ENCODE data around the gene GADD45B.
"Not testable (repeated sequence)": the region's sequence is repeated elsewhere in the genome, so short reads cannot be mapped to it uniquely, and the experiment has no call there.

The GADD45B gene

DNA sequence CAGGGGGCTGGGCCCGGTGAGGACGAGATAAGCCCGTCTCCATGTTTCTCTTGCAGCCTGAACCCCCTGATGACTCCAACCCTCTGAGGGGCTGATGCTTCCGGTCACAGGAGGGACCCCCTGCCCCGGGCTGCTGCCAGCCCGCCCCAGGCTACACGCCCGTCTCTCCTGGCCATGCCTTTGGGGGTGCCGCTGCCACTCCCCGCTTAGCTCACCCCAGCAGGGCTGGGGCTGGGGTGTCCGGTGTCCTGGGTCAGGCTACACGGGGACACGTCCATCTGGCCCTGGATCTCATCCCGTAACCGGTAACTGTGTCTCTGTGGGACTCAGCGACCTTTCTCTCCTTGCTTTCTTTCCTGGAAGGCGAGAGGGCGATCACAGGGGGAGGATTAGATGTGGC is 40.8 kb downstream of the GADD45B start:
- POLR2A ChIA-PET, result interaction anchor here (1.3 kb wide), 1 partner anchor 38 kb away, joined by 3 read pairs; no protein-coding TSS in a partner anchor
- CTCF ChIA-PET, result interaction anchor here (0.8 kb wide), 1 partner anchor 36 kb away, joined by 4 read pairs; no protein-coding TSS in a partner anchor
- TF ChIP-seq, protein P1, sequence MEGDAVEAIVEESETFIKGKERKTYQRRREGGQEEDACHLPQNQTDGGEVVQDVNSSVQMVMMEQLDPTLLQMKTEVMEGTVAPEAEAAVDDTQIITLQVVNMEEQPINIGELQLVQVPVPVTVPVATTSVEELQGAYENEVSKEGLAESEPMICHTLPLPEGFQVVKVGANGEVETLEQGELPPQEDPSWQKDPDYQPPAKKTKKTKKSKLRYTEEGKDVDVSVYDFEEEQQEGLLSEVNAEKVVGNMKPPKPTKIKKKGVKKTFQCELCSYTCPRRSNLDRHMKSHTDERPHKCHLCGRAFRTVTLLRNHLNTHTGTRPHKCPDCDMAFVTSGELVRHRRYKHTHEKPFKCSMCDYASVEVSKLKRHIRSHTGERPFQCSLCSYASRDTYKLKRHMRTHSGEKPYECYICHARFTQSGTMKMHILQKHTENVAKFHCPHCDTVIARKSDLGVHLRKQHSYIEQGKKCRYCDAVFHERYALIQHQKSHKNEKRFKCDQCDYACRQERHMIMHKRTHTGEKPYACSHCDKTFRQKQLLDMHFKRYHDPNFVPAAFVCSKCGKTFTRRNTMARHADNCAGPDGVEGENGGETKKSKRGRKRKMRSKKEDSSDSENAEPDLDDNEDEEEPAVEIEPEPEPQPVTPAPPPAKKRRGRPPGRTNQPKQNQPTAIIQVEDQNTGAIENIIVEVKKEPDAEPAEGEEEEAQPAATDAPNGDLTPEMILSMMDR (IDR thresholded peaks at IDR 0.05; ENCODE audit: control extremely low read depth, extremely low read depth, low read depth, missing control alignments), result no peak
- no peak for DNase-seq (ENCODE audit: extremely low spot score)

DNA sequence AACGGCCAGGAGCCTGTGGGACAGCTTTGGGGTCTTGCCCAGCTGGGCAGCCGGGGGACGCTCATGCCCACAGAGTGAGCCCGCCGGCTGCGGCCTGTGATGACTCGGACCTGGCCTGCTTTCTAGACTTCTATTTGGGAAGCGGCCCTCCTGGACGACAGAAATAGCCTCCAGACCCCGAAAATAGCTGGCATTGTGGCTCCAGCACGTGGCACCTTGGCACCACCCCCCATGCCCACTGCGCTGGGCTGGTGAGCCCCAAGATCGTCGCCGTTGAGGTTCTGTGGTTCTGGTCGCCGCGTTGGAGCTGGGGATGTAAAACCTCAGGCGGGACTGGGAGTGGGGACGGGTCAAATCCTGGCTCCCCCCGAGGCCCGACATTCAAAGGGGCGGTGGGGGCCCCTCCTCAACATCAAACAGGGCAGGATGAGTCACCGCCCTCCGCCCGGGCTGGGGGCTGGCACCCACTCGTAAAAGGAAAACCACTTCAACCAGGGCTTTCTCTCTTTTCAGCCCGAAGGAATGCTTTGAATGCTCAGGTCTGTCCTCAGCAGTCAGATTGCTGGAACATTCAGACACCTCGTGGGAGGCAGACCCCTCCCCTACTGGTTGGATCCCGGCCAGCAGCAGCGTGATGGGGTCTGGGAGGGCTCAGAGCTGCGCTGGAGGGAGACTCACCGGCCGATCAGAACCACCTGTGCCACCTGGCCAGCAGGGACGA is 42.1 kb downstream of the GADD45B start:
- ChIA-PET POLR2A (no interaction called here), CTCF (no interaction called here)
- no peak for DNase-seq (ENCODE audit: extremely low spot score)
- TF ChIP-seq, protein P1 (IDR thresholded peaks at IDR 0.05; ENCODE audit: control extremely low read depth, extremely low read depth, low read depth, missing control alignments), result no peak

DNA sequence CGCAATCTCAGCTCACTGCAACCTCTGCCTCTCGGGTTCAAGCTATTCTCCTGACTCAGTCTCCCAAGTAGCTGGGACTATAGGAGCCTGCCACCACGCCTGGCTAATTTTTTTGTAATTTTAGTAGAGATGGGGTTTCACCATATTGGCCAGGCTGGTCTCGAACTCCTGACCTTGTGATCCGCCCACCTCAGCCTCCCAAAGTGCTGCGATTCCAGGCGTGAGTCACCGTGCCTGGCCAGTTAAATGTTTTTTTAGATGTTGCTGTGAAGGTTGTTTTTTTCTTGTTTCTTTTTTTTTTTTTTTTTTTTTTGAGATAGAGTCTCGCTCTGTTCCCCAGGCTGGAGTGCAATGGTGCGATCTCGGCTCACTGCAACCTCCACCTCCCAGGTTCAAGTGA is 42.9 kb downstream of the GADD45B start:
- DNase-seq (ENCODE audit: extremely low spot score); POLR2A ChIA-PET: not testable (repeated sequence)
- CTCF ChIA-PET, result interaction anchor here (1.2 kb wide), 1 partner anchor 118 kb away, joined by 3 read pairs; no protein-coding TSS in a partner anchor

DNA sequence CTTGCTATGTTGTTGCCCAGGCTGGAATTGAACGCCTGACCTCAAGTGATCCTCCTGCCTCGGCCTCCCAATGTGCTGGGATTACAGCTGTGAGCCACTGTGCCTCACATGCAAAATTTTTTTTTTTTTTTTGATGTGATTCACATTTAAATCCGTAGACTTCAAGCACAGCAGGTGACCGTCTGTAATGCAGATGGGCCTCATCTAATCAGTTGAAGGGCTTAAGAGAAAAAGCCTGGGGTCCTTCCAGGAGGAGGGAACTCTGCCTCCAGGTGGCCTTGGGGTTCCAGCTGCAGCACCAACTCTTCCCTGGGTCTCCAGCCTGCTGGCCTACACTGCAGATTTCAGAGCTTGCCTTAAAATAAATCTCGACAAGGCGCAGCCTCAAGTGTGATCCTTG is 43.6 kb downstream of the GADD45B start:
- TF ChIP-seq, protein P1 (IDR thresholded peaks at IDR 0.05; ENCODE audit: control extremely low read depth, extremely low read depth, low read depth, missing control alignments), result no peak
- POLR2A ChIA-PET, result interaction anchor here (1.9 kb wide), 1 partner anchor 43 kb away, joined by 7 read pairs; the partner anchor contains the start of gene GADD45B
- CTCF ChIA-PET, result interaction anchor here (1.2 kb wide), 1 partner anchor 117 kb away, joined by 3 read pairs; no protein-coding TSS in a partner anchor
- DNase-seq (ENCODE audit: extremely low spot score), result no peak

DNA sequence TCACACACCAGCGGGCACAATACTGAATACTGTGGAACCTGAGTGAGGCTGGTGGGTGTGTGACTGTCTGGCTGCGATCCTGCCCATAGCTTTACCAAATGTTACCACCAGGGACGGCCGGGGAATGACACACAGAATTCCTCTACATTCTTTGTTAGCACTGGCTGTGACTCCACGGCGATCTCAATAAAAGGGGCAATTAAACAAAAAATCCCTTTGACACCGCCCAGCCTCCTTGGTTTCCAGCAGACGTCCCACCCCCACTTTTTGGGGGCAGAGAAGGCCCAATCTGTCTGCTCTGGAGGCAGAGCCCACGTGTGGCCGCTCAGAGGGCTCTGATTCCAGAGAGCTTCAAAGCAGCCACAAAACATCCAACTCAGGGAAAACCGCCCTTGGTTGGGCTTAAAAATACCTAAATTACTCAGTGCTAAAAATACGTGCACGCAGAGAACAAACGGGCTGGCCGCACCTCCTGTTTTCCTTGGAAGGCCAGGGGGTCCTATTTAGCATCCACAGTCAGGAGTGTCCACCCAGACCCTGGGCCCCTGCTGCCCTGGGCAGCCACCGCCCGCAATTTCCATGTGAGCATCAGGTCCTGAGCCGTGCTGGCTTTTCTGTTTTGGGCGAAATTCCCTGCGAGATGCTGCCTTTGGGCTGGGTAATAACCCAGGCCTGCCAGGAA is 47.8 kb downstream of the GADD45B start:
- ChIA-PET CTCF (interaction anchor here (1.7 kb wide), 1 partner anchor 12 kb away, joined by 3 read pairs; no protein-coding TSS in a partner anchor), POLR2A (no interaction called here)
- DNase-seq (ENCODE audit: extremely low spot score), result no peak
- TF ChIP-seq, protein P1 (IDR thresholded peaks at IDR 0.05; ENCODE audit: control extremely low read depth, extremely low read depth, low read depth, missing control alignments), result no peak

DNA sequence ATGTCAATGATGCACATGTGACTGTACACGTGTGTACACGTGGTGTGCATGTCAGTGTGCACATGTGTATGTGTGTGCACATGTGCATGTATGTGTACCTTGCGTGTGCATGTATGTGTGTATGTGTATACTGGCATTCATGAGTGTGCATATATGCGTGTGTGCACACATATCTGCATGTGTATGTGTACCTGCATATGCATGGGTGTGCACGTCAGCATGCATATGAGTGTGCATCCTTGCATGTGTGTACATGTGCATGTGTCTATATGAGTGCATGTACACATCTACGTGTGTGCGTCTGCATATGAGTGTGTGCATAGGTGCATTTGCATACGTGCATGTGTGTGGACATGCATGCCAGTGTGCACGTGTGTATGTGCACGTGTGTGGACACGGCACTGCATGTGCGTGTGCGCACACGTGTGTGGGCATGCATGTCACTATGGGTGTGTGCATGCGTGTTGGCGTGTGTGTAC is 48.5 kb downstream of the GADD45B start:
- TF ChIP-seq, protein P1 (IDR thresholded peaks at IDR 0.05; ENCODE audit: control extremely low read depth, extremely low read depth, low read depth, missing control alignments), result no peak
- ChIA-PET CTCF (no interaction called here), POLR2A (no interaction called here)
- DNase-seq (ENCODE audit: extremely low spot score), result no peak
